ENCODE results near the gene TMEM178B. TPM values are rescaled to one million over a fixed set of nuclear protein-coding genes. Genes with fewer than 3 reads are reported as not detected.

TMEM178B gene
- total and polyA plus RNA-seq, 10 of the 15 experiments (the other 5 are each of a cell fraction or from before 2014, with no cell fraction given), result 0.01 to 1.1 (median 0.04) TPM; not detected in 2

DNA sequence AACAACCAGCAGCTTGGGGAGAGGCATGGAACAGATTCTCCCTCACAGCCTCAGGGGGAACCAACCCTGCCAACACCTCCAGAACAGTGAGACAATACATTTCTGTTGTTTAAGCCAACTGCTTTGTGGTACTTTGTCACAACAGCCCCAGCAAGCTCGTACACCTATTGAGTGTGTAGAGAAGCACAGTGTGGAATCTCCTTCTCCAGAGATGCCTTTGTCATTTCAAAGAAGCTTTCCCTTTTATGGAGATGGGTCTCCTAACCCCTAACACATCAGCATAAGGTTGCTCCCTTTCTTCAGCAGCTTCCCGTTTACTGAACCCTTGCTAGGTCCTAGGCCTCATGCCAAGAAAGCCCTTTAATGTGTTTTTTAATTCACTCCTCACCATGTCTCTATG lies 416.6 kb downstream of the TMEM178B start (continued):
- no peak for TF ChIP-seq PAX5 (IDR thresholded peaks at IDR 0.05; ENCODE audit: borderline replicate concordance, low read depth, low read length)
- no peak for TF ChIP-seq RELA (IDR thresholded peaks at IDR 0.05; ENCODE audit: borderline replicate concordance, partially characterized antibody)
- TF ChIP-seq, protein P1, sequence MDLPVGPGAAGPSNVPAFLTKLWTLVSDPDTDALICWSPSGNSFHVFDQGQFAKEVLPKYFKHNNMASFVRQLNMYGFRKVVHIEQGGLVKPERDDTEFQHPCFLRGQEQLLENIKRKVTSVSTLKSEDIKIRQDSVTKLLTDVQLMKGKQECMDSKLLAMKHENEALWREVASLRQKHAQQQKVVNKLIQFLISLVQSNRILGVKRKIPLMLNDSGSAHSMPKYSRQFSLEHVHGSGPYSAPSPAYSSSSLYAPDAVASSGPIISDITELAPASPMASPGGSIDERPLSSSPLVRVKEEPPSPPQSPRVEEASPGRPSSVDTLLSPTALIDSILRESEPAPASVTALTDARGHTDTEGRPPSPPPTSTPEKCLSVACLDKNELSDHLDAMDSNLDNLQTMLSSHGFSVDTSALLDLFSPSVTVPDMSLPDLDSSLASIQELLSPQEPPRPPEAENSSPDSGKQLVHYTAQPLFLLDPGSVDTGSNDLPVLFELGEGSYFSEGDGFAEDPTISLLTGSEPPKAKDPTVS (IDR thresholded peaks at IDR 0.05; ENCODE audit: low read depth, low read length), result no peak
- TF ChIP-seq POU2F2 (IDR thresholded peaks at IDR 0.05; ENCODE audit: borderline replicate concordance, low read depth, low read length), result no peak
- no peak for TF ChIP-seq FOXK2 (IDR thresholded peaks at IDR 0.05)
- no peak for TF ChIP-seq ASH2L (IDR thresholded peaks at IDR 0.05; ENCODE audit: borderline replicate concordance, low read depth)

DNA sequence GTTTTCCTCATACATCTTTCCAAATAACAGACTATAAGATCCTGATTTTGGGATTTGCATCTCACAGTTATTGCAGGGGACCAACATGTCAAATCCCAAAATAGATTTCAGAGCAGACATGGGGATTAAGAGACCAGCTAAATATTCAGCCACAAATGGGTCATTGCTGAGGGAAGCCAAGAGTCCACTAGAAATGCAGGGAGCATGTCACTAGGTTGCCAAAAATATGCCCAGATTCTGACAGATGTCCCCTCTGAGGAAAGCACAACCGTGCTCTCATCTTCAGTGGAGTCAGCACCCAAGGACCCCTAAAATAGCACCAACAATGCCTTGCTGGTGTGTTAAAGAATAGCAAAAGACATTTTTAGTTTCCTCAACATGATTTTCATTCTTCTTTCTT lies 421.2 kb downstream of the TMEM178B start:
- no TSS peak for BruUV-seq (replicated peaks)
- no peak overlapping the region for H3K9ac ChIP-seq (ENCODE audit: control insufficient read depth, insufficient read depth, low read length)
- H3K36me3 ChIP-seq (ENCODE audit: control insufficient read depth in 2 of 2, insufficient read depth in 2 of 2, low read length in 1 of 2), result no peaks in the 10 kb centered on the region
- no peak overlapping the region for H2AFZ ChIP-seq (ENCODE audit: control insufficient read depth, low read depth, low read length)
- no peak for ATAC-seq
- H3K27me3 ChIP-seq (replicated peaks in 1 of 2; ENCODE audit: control insufficient read depth in 2 of 2, insufficient read depth in 2 of 2, low read length in 1 of 2), result no peaks in the 10 kb centered on the region
- intact Hi-C loops (cut with micrococcal nuclease; ENCODE audit: unreplicated experiment) (no loop called here), in situ Hi-C loops (cut with MboI) (no loop called here)
- no peaks in the 10 kb centered on the region for H3K9me3 ChIP-seq (replicated peaks; ENCODE audit: control insufficient read depth, insufficient read depth, low read length)
- ChIA-PET POLR2A (no interaction called here), SMC1A (ENCODE audit: uncharacterized antibody, unreplicated experiment) (no interaction called here), RAD21 (ENCODE audit: unreplicated experiment) (no interaction called here), CTCF (no interaction called here)
- H3K4me2 ChIP-seq (ENCODE audit: control insufficient read depth, insufficient read depth), result no peak overlapping the region
- 32% methylated on average over 1 of the region's 1 CpG for WGBS (ENCODE audit: insufficient coverage, insufficient replicate concordance, low lambda C conversion rate, missing lambda C conversion rate)
- no peak for FAIRE-seq
- H4K20me1 ChIP-seq (ENCODE audit: control insufficient read depth, insufficient read depth), result no peaks in the 10 kb centered on the region
- no peak overlapping the region for H3K27ac ChIP-seq (ENCODE audit: control insufficient read depth, insufficient read depth)
- H3K4me1 ChIP-seq (ENCODE audit: control insufficient read depth, insufficient read depth, low read length), result no peaks in the 10 kb centered on the region
- DNase-seq (ENCODE audit: low read depth, low spot score), result no peak
- no peak overlapping the region for H3K4me3 ChIP-seq
- H3K79me2 ChIP-seq (ENCODE audit: control insufficient read depth, insufficient read depth, low read length), result no peaks in the 10 kb centered on the region
- TF ChIP-seq, protein P2, sequence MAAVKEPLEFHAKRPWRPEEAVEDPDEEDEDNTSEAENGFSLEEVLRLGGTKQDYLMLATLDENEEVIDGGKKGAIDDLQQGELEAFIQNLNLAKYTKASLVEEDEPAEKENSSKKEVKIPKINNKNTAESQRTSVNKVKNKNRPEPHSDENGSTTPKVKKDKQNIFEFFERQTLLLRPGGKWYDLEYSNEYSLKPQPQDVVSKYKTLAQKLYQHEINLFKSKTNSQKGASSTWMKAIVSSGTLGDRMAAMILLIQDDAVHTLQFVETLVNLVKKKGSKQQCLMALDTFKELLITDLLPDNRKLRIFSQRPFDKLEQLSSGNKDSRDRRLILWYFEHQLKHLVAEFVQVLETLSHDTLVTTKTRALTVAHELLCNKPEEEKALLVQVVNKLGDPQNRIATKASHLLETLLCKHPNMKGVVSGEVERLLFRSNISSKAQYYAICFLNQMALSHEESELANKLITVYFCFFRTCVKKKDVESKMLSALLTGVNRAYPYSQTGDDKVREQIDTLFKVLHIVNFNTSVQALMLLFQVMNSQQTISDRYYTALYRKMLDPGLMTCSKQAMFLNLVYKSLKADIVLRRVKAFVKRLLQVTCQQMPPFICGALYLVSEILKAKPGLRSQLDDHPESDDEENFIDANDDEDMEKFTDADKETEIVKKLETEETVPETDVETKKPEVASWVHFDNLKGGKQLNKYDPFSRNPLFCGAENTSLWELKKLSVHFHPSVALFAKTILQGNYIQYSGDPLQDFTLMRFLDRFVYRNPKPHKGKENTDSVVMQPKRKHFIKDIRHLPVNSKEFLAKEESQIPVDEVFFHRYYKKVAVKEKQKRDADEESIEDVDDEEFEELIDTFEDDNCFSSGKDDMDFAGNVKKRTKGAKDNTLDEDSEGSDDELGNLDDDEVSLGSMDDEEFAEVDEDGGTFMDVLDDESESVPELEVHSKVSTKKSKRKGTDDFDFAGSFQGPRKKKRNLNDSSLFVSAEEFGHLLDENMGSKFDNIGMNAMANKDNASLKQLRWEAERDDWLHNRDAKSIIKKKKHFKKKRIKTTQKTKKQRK (IDR thresholded peaks at IDR 0.05; ENCODE audit: low read depth, low read length), result no peak
- TF ChIP-seq HDAC6 (IDR thresholded peaks at IDR 0.05; ENCODE audit: unreplicated experiment) (no peak), JUNB (IDR thresholded peaks at IDR 0.05) (no peak), ASH2L (IDR thresholded peaks at IDR 0.05; ENCODE audit: borderline replicate concordance, low read depth) (no peak), CBX3 (IDR thresholded peaks at IDR 0.05; ENCODE audit: borderline replicate concordance, low read depth) (no peak), RAD51 (IDR thresholded peaks at IDR 0.05) (no peak), RFX5 (IDR thresholded peaks at IDR 0.05; ENCODE audit: low read depth, low read length) (no peak), RELA (IDR thresholded peaks at IDR 0.05; ENCODE audit: borderline replicate concordance, partially characterized antibody) (no peak), KDM1A (IDR thresholded peaks at IDR 0.05; ENCODE audit: borderline replicate concordance) (no peak), RAD21 (IDR thresholded peaks at IDR 0.05; ENCODE audit: insufficient read depth, low read depth, low read length) (no peak)
- TF ChIP-seq, protein P3, sequence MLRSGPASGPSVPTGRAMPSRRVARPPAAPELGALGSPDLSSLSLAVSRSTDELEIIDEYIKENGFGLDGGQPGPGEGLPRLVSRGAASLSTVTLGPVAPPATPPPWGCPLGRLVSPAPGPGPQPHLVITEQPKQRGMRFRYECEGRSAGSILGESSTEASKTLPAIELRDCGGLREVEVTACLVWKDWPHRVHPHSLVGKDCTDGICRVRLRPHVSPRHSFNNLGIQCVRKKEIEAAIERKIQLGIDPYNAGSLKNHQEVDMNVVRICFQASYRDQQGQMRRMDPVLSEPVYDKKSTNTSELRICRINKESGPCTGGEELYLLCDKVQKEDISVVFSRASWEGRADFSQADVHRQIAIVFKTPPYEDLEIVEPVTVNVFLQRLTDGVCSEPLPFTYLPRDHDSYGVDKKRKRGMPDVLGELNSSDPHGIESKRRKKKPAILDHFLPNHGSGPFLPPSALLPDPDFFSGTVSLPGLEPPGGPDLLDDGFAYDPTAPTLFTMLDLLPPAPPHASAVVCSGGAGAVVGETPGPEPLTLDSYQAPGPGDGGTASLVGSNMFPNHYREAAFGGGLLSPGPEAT (IDR thresholded peaks at IDR 0.05; ENCODE audit: low read depth), result no peak
- TF ChIP-seq, protein P4, sequence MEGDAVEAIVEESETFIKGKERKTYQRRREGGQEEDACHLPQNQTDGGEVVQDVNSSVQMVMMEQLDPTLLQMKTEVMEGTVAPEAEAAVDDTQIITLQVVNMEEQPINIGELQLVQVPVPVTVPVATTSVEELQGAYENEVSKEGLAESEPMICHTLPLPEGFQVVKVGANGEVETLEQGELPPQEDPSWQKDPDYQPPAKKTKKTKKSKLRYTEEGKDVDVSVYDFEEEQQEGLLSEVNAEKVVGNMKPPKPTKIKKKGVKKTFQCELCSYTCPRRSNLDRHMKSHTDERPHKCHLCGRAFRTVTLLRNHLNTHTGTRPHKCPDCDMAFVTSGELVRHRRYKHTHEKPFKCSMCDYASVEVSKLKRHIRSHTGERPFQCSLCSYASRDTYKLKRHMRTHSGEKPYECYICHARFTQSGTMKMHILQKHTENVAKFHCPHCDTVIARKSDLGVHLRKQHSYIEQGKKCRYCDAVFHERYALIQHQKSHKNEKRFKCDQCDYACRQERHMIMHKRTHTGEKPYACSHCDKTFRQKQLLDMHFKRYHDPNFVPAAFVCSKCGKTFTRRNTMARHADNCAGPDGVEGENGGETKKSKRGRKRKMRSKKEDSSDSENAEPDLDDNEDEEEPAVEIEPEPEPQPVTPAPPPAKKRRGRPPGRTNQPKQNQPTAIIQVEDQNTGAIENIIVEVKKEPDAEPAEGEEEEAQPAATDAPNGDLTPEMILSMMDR (IDR thresholded peaks at IDR 0.05 in 2 of 3, conservative IDR thresholded peaks at IDR 0.05 in 1 of 3; ENCODE audit: control insufficient read depth in 2 of 3, extremely low read depth in 1 of 3, insufficient read depth in 1 of 3, low read depth in 3 of 3, low read length in 3 of 3), result no peak

Data from GM12878 (cell line).